Right lobe of liver (tissue), 6 donors: Measurements from ENCODE around the gene CHST2. TPM values are rescaled to one million over a fixed set of nuclear protein-coding genes. Genes with fewer than 3 reads are reported as not detected.

Source experiments
- ATAC-seq, 4 donors: fragments of 200-7000 bp; cut with Tn5 transposase; one replicate each; pipeline ENCODE4 v1.9.1; 2020; ENCODE audit warnings: mild to moderate bottlenecking in 4 of 4, moderate library complexity in 4 of 4
- DNase-seq, 3 donors: peaks; one replicate each; pipeline ENCODE4 v3.0.0-alpha.2; 2020
- H3K27ac ChIP-seq, 3 donors: fragments of 200-600 bp; one replicate each; pipeline ENCODE4 v1.8.0; 2022
- H3K27me3 ChIP-seq, 2 donors: fragments of 200-600 bp; one replicate each; pipeline ENCODE4 v1.8.0; 2022
- H3K36me3 ChIP-seq, 4 donors: fragments of 200-600 bp; sonication (generic) in 1 of 4; one replicate each; pipeline versions ENCODE4 v1.5.1 to v1.8.0; 2017 to 2022; ENCODE audit warnings: control low read depth in 1 of 4
- H3K4me1 ChIP-seq, 4 donors: fragments of 200-600 bp; sonication (generic) in 1 of 4; one replicate each; pipeline versions ENCODE4 v1.5.1 to v1.8.0; 2017 to 2022; ENCODE audit warnings: control low read depth in 1 of 4
- H3K4me3 ChIP-seq, 3 donors: fragments of 200-600 bp; one replicate each; pipeline ENCODE4 v1.8.0; 2022
- H3K9me3 ChIP-seq, 4 donors: fragments of 200-600 bp; sonication (generic) in 1 of 4; one replicate each; pipeline versions ENCODE4 v1.5.1 to v1.8.0; 2017 to 2022; ENCODE audit warnings: control low read depth in 1 of 4
- POLR2A ChIP-seq: fragments of 450-650 bp; IDR thresholded peaks from one replicate; pipeline ENCODE4 v1.6.1; 2017; ENCODE audit warnings: antibody characterized with exemption, mild to moderate bottlenecking
- WGBS: methylation state at CpG from one replicate; pipeline ENCODE4 v1.1.6; 2018; ENCODE audit warnings: low coverage, low lambda C conversion rate; ENCODE audit not compliant: insufficient coverage; ENCODE audit errors: missing lambda C conversion rate; 5-methylcytosine and 5-hydroxymethylcytosine counted together
- intact Hi-C, 2 donors: fragments of 100-400 bp; cut with DNase I; formaldehyde crosslinking; loops; one replicate each; pipeline versions ENCODE4 v1.11.2 to v1.14.1; 2022
- total RNA-seq, 6 experiments: library from RNA; depleted of rRNA in 2 of 6; stranded (reverse); fragments of >200 nt in 2 of 6; fragmentation: NEBNext Ultra II Directional in 3 of 6; extraction: Animal tissue kit (Norgen Biotek cat#: 25700) in 3 of 6; gene quantifications; one replicate each; pipeline versions ENCODE4 v1.1.0 to v1.2.4, GENCODE V29; 2016 to 2023
- TF ChIP-seq, protein P1 (sequence below), 4 donors: fragments of 200-600 bp in 3 of 4; fragments of 450-650 bp in 1 of 4; IDR thresholded peaks; one replicate each; pipeline versions ENCODE4 v1.5.1 to v1.8.0; 2016 to 2022; ENCODE audit warnings: antibody characterized with exemption in 4 of 4, mild to moderate bottlenecking in 2 of 4
- donor health status: DM: no; HTN: yes; CAD: no.
- donor health status: DM: no; HTN: no; CAD: no.
- donor health status: DM: no; HTN: no; CAD: no.
- donor health status: DM: no; HTN: yes; CAD: no.
- donor health status: DM: no; HTN: yes; CAD: no.

The CHST2 gene
- total RNA-seq, 6 experiments from 2014 or later, result 0.73 to 1.7 (median 1.1) TPM

DNA sequence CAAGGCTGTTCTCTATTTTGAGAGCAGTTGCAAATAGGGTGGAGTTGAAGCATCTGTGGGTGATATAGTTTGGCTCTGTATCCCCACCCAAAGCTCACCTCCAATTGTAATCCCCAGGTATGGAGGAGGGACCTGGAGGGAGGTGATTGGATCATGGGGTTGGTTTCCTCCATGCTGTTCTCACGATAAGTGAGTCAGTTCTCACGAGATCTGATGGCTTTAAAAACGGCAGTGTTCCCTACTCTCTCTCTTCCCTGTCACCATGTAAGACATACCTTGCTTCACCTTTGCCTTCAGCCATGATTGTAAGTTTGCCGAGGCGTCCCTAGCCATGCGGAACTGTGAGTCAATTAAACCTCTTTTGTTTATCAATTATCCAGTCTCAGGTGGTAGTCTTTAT is 21.0 kb downstream of the CHST2 start:
- H3K4me3 ChIP-seq, result no peak overlapping the region
- no peak for TF ChIP-seq POLR2A
- TF ChIP-seq, protein P1, sequence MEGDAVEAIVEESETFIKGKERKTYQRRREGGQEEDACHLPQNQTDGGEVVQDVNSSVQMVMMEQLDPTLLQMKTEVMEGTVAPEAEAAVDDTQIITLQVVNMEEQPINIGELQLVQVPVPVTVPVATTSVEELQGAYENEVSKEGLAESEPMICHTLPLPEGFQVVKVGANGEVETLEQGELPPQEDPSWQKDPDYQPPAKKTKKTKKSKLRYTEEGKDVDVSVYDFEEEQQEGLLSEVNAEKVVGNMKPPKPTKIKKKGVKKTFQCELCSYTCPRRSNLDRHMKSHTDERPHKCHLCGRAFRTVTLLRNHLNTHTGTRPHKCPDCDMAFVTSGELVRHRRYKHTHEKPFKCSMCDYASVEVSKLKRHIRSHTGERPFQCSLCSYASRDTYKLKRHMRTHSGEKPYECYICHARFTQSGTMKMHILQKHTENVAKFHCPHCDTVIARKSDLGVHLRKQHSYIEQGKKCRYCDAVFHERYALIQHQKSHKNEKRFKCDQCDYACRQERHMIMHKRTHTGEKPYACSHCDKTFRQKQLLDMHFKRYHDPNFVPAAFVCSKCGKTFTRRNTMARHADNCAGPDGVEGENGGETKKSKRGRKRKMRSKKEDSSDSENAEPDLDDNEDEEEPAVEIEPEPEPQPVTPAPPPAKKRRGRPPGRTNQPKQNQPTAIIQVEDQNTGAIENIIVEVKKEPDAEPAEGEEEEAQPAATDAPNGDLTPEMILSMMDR (IDR thresholded peaks at IDR 0.05), result no peak
- H3K9me3 ChIP-seq, result no peaks in the 10 kb centered on the region
- 71% methylated on average over 5 of the region's 6 CpGs for WGBS
- intact Hi-C loops, result no loop called here
- ATAC-seq (no peak), DNase-seq (no peak)
- no peak overlapping the region for H3K27ac ChIP-seq
- no peaks in the 10 kb centered on the region for H3K4me1 ChIP-seq
- no peaks in the 10 kb centered on the region for H3K27me3 ChIP-seq
- no peaks in the 10 kb centered on the region for H3K36me3 ChIP-seq

DNA sequence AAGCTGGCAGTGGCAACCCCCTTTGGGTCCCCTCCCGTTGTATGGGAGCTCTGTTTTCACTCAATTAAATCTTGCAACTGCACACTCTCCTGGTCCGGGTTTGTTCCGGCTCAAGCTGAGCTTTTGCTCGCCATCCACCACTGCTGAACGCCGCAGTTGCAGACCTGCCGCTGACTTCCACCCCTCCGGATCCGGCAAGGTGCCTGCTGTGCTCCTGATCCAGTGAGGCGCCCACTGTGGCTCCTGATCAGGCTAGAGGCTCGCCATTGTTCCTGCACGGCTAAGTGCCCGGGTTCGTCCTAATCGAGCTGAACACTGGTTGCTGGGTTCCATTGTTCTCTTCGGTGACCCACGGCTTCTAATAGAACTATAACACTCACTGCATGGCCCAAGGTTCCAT is 22.8 kb downstream of the CHST2 start:
- H3K4me1 ChIP-seq, result no peaks in the 10 kb centered on the region
- no peaks in the 10 kb centered on the region for H3K9me3 ChIP-seq
- H3K27me3 ChIP-seq, result no peaks in the 10 kb centered on the region
- no peak for TF ChIP-seq POLR2A
- TF ChIP-seq, protein P1 (IDR thresholded peaks at IDR 0.05), result no peak
- H3K36me3 ChIP-seq, result no peaks in the 10 kb centered on the region
- DNase-seq (no peak), ATAC-seq (no peak)
- WGBS, result 78% methylated on average over 8 of the region's 17 CpGs
- no peak overlapping the region for H3K27ac ChIP-seq
- H3K4me3 ChIP-seq, result no peak overlapping the region
- intact Hi-C loops, result no loop called here

DNA sequence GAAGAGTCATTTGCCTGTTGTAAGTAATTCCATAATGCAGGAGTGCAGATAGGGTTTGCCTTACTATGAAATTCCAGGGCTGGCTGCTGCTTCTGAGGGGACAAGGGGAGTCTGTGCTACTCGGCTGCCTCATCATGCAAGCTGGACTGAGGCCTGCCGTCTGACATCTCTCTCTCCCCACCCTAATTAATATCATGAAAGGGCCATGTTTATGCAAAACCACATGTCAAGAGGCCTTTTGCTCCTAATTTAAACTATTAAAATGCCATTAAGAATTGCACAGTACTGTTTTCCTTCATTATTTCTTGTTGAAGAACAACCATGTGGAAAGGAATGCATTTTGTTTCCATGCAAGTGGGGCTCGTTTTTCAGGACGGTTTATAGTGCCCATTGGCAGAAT is 26.3 kb downstream of the CHST2 start:
- Histone ChIP-seq H3K4me1 (no peaks in the 10 kb centered on the region), H3K27ac (no peak overlapping the region), H3K27me3 (no peaks in the 10 kb centered on the region), H3K36me3 (no peaks in the 10 kb centered on the region), H3K4me3 (no peak overlapping the region), H3K9me3 (no peaks in the 10 kb centered on the region)
- intact Hi-C loops, result no loop called here
- ATAC-seq (no peak), DNase-seq (no peak)
- 76% methylated on average over 4 of the region's 4 CpGs for WGBS
- TF ChIP-seq, protein P1 (IDR thresholded peaks at IDR 0.05), result no peak
- no peak for TF ChIP-seq POLR2A

DNA sequence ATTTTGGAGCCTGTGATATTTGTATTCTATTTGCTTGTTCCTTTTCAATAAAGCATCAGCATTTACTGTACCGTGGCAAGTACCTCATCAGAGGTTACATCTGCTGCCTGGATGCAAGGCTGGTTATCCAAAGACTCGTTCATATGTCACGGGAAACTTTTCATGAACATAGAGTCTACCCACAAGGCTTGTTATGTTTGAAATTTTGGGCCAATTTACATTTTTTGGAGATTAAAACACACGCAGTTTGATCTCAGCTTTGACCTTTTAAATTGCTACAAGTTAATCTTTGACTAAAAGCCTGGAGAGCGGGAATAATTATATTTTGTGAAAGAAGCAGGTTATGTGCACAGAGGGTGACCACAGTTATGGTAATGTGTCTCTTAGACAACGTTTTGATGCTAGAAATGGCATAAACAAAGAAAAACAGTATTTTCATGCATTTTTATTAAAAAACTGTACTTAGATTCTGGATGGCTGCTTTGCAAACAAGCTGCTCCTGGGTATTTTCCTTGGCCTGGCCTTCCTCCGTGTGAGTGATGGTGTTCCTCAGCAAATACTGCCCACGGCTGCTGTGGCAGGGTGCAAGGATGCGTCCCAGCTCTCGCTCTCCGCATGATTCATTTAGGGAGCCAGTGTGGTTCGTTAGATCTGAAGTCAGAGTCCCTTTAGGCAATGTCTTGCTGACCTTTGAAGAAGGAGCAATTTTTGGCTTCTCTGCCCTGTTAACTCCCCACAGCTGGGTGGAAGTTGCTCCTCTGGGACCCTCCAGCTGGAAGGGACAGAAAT is 27.1 kb downstream of the CHST2 start:
- Histone ChIP-seq H3K27ac (no peak overlapping the region), H3K4me1 (no peaks in the 10 kb centered on the region), H3K36me3 (no peaks in the 10 kb centered on the region), H3K27me3 (no peaks in the 10 kb centered on the region), H3K4me3 (no peak overlapping the region), H3K9me3 (no peaks in the 10 kb centered on the region)
- WGBS, result 63% methylated on average over 8 of the region's 12 CpGs
- TF ChIP-seq POLR2A, result no peak
- TF ChIP-seq, protein P1 (IDR thresholded peaks at IDR 0.05), result no peak
- ATAC-seq (no peak), DNase-seq (no peak)
- intact Hi-C loops, result no loop called here
